IMR-90 (cell line): Measurements from ENCODE around the gene CABP4. TPM values are rescaled to one million over a fixed set of nuclear protein-coding genes. Genes with fewer than 3 reads are reported as not detected.

Experiments
- ATAC-seq: fragments of 200-7000 bp; cut with Tn5 transposase; 2 replicates; pipeline ENCODE4 v1.9.1; 2020; ENCODE audit warnings: low read depth, mild to moderate bottlenecking, moderate library complexity
- BruUV-seq: library from RNA; stranded (reverse); fragments of 400-500 nt; replicated peaks from 2 replicates; lab custom pipeline; 2021; lab: Mats Ljungman, UMichigan
- CTCF ChIA-PET: fragments of 300-600 bp; formaldehyde crosslinking; extraction: SDS; loops from one replicate; lab custom pipeline; 2021; ENCODE audit warnings: antibody characterized with exemption; lab: Yijun Ruan, JAX
- POLR2A ChIA-PET: fragments of 300-600 bp; sonication (Branson Sonifier 250); formaldehyde crosslinking; loops from one replicate; lab custom pipeline; 2022; ENCODE audit warnings: antibody characterized with exemption; ENCODE audit not compliant: unreplicated experiment; lab: Charles Lee
- DNase-seq: peaks from one replicate; pipeline ENCODE4 v3.0.0; 2013
- H2AFZ ChIP-seq: replicated peaks from 2 replicates; pipeline ENCODE3; 2013; ENCODE audit warnings: low read length, mild to moderate bottlenecking; ENCODE audit not compliant: poor library complexity
- H2AK5ac ChIP-seq: 2 replicates; pipeline ENCODE4 v1.6.1; 2013; ENCODE audit warnings: low read depth, low read length, inconsistent platforms
- H2AK9ac ChIP-seq: replicated peaks from 2 replicates; pipeline ENCODE3; 2013; ENCODE audit warnings: mild to moderate bottlenecking, low read depth, low read length, moderate library complexity; ENCODE audit not compliant: poor library complexity
- H2BK120ac ChIP-seq: 2 replicates; pipeline ENCODE4 v1.6.1; 2013; ENCODE audit warnings: low read depth, low read length, inconsistent platforms
- H2BK15ac ChIP-seq: 3 replicates; pipeline ENCODE4 v1.6.1; 2013; ENCODE audit warnings: low read depth, low read length, inconsistent platforms
- H2BK20ac ChIP-seq: 2 replicates; pipeline ENCODE4 v1.6.1; 2013; ENCODE audit warnings: low read depth, mild to moderate bottlenecking, inconsistent platforms, low read length, moderate library complexity
- H2BK5ac ChIP-seq: 2 replicates; pipeline ENCODE4 v1.6.1; 2013; ENCODE audit warnings: mild to moderate bottlenecking, low read depth, low read length, inconsistent platforms; ENCODE audit not compliant: poor library complexity, severe bottlenecking
- H3K14ac ChIP-seq: replicated peaks from 2 replicates; pipeline ENCODE4 v1.6.1; 2013; ENCODE audit warnings: low read depth, low read length, inconsistent platforms
- H3K18ac ChIP-seq: 2 replicates; pipeline ENCODE4 v1.6.1; 2013; ENCODE audit warnings: low read depth, low read length, control low read depth
- H3K23ac ChIP-seq: 2 replicates; pipeline ENCODE4 v1.6.1; 2013; ENCODE audit warnings: low read depth, low read length, inconsistent platforms
- H3K27ac ChIP-seq: 2 replicates; pipeline ENCODE4 v1.5.1; 2013; ENCODE audit warnings: mild to moderate bottlenecking, control low read depth, low read length; ENCODE audit not compliant: insufficient read depth
- H3K27me3 ChIP-seq: 2 replicates; pipeline ENCODE4 v1.6.1; 2013; ENCODE audit warnings: low read length; ENCODE audit not compliant: control insufficient read depth, insufficient read depth
- H3K36me3 ChIP-seq: 2 replicates; pipeline ENCODE4 v1.6.1; 2013; ENCODE audit warnings: low read length, mixed read lengths; ENCODE audit not compliant: control insufficient read depth, insufficient read depth
- H3K4ac ChIP-seq: 2 replicates; pipeline ENCODE4 v1.6.1; 2013; ENCODE audit warnings: low read depth, low read length, inconsistent platforms
- H3K4me1 ChIP-seq: 2 replicates; pipeline ENCODE4 v1.6.1; 2013; ENCODE audit warnings: low read length, mixed read lengths; ENCODE audit not compliant: control insufficient read depth, insufficient read depth
- H3K4me2 ChIP-seq: 2 replicates; pipeline ENCODE4 v1.6.1; 2013; ENCODE audit warnings: low read depth, mild to moderate bottlenecking, control low read depth, low read length, moderate library complexity
- H3K4me3 ChIP-seq: 2 replicates; pipeline ENCODE4 v1.5.1; 2013; ENCODE audit warnings: low read depth, mild to moderate bottlenecking, control low read depth, low read length, moderate library complexity; ENCODE audit not compliant: insufficient read depth
- H3K56ac ChIP-seq: 2 replicates; pipeline ENCODE4 v1.6.1; 2013; ENCODE audit warnings: low read length, inconsistent platforms; ENCODE audit not compliant: insufficient read depth; ENCODE audit errors: extremely low read depth
- H3K79me1 ChIP-seq, 2 experiments: 2 replicates each; pipeline ENCODE4 v1.6.1; 2013; ENCODE audit warnings: low read length in 2 of 2, inconsistent platforms in 1 of 2, low read depth in 1 of 2
- H3K9ac ChIP-seq: 2 replicates; pipeline ENCODE4 v1.6.1; 2013; ENCODE audit warnings: low read depth, low read length, control low read depth
- H3K9me1 ChIP-seq: 2 replicates; pipeline ENCODE4 v1.6.1; 2013; ENCODE audit warnings: low read length, inconsistent platforms; ENCODE audit not compliant: insufficient read depth
- H3K9me3 ChIP-seq: 2 replicates; pipeline ENCODE4 v1.6.1; 2013; ENCODE audit warnings: low read length; ENCODE audit not compliant: control insufficient read depth, insufficient read depth
- H4K20me1 ChIP-seq: 2 replicates; pipeline ENCODE4 v1.6.1; 2013; ENCODE audit warnings: low read length, inconsistent platforms; ENCODE audit not compliant: insufficient read depth
- H4K5ac ChIP-seq: 2 replicates; pipeline ENCODE4 v1.6.1; 2013; ENCODE audit warnings: mild to moderate bottlenecking, low read depth, low read length, control low read depth
- H4K8ac ChIP-seq, 2 experiments: 2 replicates each; pipeline ENCODE4 v1.6.1; 2013; ENCODE audit warnings: low read depth in 2 of 2, low read length in 2 of 2, control low read depth in 1 of 2, inconsistent platforms in 1 of 2
- H4K91ac ChIP-seq: 2 replicates; pipeline ENCODE4 v1.6.1; 2013; ENCODE audit warnings: low read depth, low read length, inconsistent platforms; ENCODE audit not compliant: insufficient read depth
- BHLHE40 ChIP-seq: fragments of 150-350 bp; IDR thresholded peaks from 2 replicates; pipeline ENCODE4 v1.6.1; 2016; ENCODE audit warnings: mild to moderate bottlenecking, low read depth, low read length
- CEBPB ChIP-seq: IDR thresholded peaks from 2 replicates; pipeline ENCODE4 v1.6.1; 2012; ENCODE audit warnings: low read depth, low read length, improper control_type of control experiment
- CHD1 ChIP-seq: IDR thresholded peaks from 2 replicates; pipeline ENCODE4 v1.6.1; 2012; ENCODE audit warnings: low read depth, low read length, improper control_type of control experiment
- FOS ChIP-seq: fragments of 150-350 bp; IDR thresholded peaks from 2 replicates; pipeline ENCODE4 v1.6.1; 2016; ENCODE audit warnings: low read depth, low read length
- MAFK ChIP-seq: IDR thresholded peaks from 2 replicates; pipeline ENCODE4 v1.6.1; 2012; ENCODE audit warnings: low read depth, low read length, improper control_type of control experiment
- MAZ ChIP-seq: IDR thresholded peaks from 2 replicates; pipeline ENCODE4 v1.6.1; 2012; ENCODE audit warnings: low read depth, mild to moderate bottlenecking, low read length, improper control_type of control experiment, moderate library complexity, borderline replicate concordance
- MXI1 ChIP-seq: IDR thresholded peaks from 2 replicates; pipeline ENCODE4 v1.6.1; 2012; ENCODE audit warnings: low read depth, mild to moderate bottlenecking, low read length, moderate library complexity, borderline replicate concordance
- NFE2L2 ChIP-seq: fragments of 150-350 bp; IDR thresholded peaks from 2 replicates; pipeline ENCODE4 v1.6.1; 2016; ENCODE audit warnings: low read depth, mild to moderate bottlenecking, low read length
- POLR2A ChIP-seq: IDR thresholded peaks from 2 replicates; pipeline ENCODE4 v1.6.1; 2012; ENCODE audit warnings: mild to moderate bottlenecking, low read depth, low read length
- RAD21 ChIP-seq: IDR thresholded peaks from 2 replicates; pipeline ENCODE4 v1.6.1; 2012; ENCODE audit warnings: low read length, improper control_type of control experiment
- RCOR1 ChIP-seq: IDR thresholded peaks from 2 replicates; pipeline ENCODE4 v1.6.1; 2012; ENCODE audit warnings: mild to moderate bottlenecking, low read length, improper control_type of control experiment; ENCODE audit not compliant: insufficient replicate concordance
- RFX5 ChIP-seq: IDR thresholded peaks from 2 replicates; pipeline ENCODE4 v1.8.0; 2012; ENCODE audit warnings: low read depth, mild to moderate bottlenecking, low read length, moderate library complexity
- SMC3 ChIP-seq: fragments of 150-350 bp; IDR thresholded peaks from 2 replicates; pipeline ENCODE4 v1.6.1; 2016; ENCODE audit warnings: low read depth, mild to moderate bottlenecking, antibody characterized with exemption, low read length, moderate library complexity
- WGBS, 2 experiments: methylation state at CpG; one replicate each; pipeline versions ENCODE4 v1.1.5 to v1.1.7; 2013; ENCODE audit warnings: missing lambda C conversion rate in 2 of 2; ENCODE audit not compliant: insufficient read length in 1 of 2; ENCODE audit errors: extremely low coverage in 2 of 2; 5-methylcytosine and 5-hydroxymethylcytosine counted together
- dilution Hi-C: fragments of 300-500 bp; cut with HindIII; formaldehyde crosslinking; loops from one replicate; pipeline ENCODE4 v1.14.3; 2018; ENCODE audit warnings: low sequenced_read_pairs; ENCODE audit not compliant: unreplicated experiment
- in situ Hi-C: fragments of 300-500 bp; cut with MboI; formaldehyde crosslinking; loops from 3 replicates; pipeline ENCODE4 v1.14.3; 2019; ENCODE audit warnings: low sequenced_read_pairs, inconsistent platforms, mixed read lengths
- intact Hi-C: fragments of 100-400 bp; cut with micrococcal nuclease; formaldehyde crosslinking; loops from 2 replicates; pipeline ENCODE4 v1.10.0; 2022
- polyA plus RNA-seq, 3 experiments: library from polyadenylated mRNA; depleted of rRNA; stranded (reverse); fragments of >200 nt; gene quantifications; 2 replicates each; pipeline ENCODE4 v1.2.3, GENCODE V29; 2012; ENCODE audit warnings: low replicate concordance in 1 of 3
- total RNA-seq: library from RNA; depleted of rRNA; stranded (reverse); fragments of >200 nt; gene quantifications from 2 replicates; pipeline ENCODE4 v1.2.3, GENCODE V29; 2012
- TF ChIP-seq, protein P1 (sequence below): conservative IDR thresholded peaks from 2 replicates; pipeline ENCODE4 v1.5.1; 2012; ENCODE audit warnings: mild to moderate bottlenecking, low read depth, low read length, improper control_type of control experiment
- TF ChIP-seq, protein P2 (sequence below): fragments of 150-350 bp; IDR thresholded peaks from 2 replicates; pipeline ENCODE4 v1.6.1; 2016; ENCODE audit warnings: low read depth, mild to moderate bottlenecking, low read length, moderate library complexity, borderline replicate concordance
- TF ChIP-seq, protein P3 (sequence below): fragments of 150-350 bp; IDR thresholded peaks from 2 replicates; pipeline ENCODE4 v1.6.1; 2017; ENCODE audit warnings: mild to moderate bottlenecking, antibody characterized with exemption, low read length, low read depth

Gene CABP4
- total and polyA plus RNA-seq, 2 of the 4 experiments (the other 2 are of a cell fraction) = not detected

DNA sequence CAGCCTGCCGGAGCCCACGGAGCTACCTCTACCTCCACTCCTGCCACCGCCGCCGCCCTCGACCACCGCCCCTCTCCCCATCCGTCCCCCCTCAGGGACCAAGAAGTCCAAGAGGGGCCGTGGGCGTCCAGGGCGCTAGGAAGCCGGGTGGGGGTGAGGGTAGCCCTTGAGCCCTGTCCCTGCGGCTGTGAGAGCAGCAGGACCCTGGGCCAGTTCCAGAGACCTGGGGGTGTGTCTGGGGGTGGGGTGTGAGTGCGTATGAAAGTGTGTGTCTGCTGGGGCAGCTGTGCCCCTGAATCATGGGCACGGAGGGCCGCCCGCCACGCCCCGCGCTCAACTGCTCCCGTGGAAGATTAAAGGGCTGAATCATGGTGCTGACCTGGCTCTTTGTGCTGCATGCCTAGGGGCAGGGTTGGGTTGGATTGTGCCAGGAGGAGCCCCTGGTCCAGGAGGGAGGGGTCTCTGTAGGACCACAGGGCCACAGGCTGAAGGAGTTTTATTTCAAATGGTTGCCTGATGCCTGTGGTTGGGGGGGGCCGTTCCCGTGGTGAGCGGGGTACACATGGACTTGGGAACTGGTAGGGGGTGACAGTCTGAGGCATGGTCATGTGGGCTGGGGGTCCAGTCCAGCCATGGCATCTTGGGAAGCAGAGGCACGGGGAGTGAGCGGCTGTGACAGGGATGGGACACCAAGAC is 20.0 kb upstream of the CABP4 start:
- Histone ChIP-seq H3K56ac (no peak overlapping the region), H3K14ac (no peak overlapping the region), H3K4me1 (no peaks in the 10 kb centered on the region), H3K27ac (no peak overlapping the region), H2AK9ac (no peak overlapping the region), H2AFZ (no peak overlapping the region), H4K91ac (no peak overlapping the region), H3K4me3 (no peak overlapping the region), H2AK5ac (no peak overlapping the region), H2BK5ac (no peak overlapping the region), H3K79me1 (peaks cover 0 to 5% of the 10 kb centered on the region in 2 experiments; a peak in 1 of 4 replicates), H2BK20ac (no peak overlapping the region), H3K4ac (no peak overlapping the region), H3K9me1 (no peaks in the 10 kb centered on the region), H3K4me2 (no peak overlapping the region), H4K5ac (no peak overlapping the region), H3K27me3 (no peaks in the 10 kb centered on the region), H3K9ac (no peak overlapping the region), H2BK120ac (no peak overlapping the region), H3K36me3 (peaks cover 52% of the 10 kb centered on the region), H4K8ac (no peak overlapping the region), H2BK15ac (no peak overlapping the region), H4K20me1 (no peaks in the 10 kb centered on the region; the same call in none of the 2 replicates), H3K23ac (no peak overlapping the region), H3K9me3 (no peaks in the 10 kb centered on the region), H3K18ac (no peak overlapping the region)
- intact Hi-C loops = no loop called here
- POLR2A ChIA-PET = no interaction called here
- in situ Hi-C loops = no loop called here
- no TSS peak for BruUV-seq
- dilution Hi-C loops = no loop called here
- WGBS, 2 experiments = 68% methylated on average over 5 of the region's 26 CpGs; no CpG with 5 or more reads in 1 of the 2 experiments
- no peak for DNase-seq
- TF ChIP-seq NFE2L2 (no peak), FOS (no peak), MAZ (no peak), MXI1 (no peak), CHD1 (no peak), RCOR1 (no peak), BHLHE40 (no peak), POLR2A (no peak), RFX5 (no peak), MAFK (no peak), SMC3 (no peak), CEBPB (no peak), RAD21 (no peak)
- TF ChIP-seq, protein P1, sequence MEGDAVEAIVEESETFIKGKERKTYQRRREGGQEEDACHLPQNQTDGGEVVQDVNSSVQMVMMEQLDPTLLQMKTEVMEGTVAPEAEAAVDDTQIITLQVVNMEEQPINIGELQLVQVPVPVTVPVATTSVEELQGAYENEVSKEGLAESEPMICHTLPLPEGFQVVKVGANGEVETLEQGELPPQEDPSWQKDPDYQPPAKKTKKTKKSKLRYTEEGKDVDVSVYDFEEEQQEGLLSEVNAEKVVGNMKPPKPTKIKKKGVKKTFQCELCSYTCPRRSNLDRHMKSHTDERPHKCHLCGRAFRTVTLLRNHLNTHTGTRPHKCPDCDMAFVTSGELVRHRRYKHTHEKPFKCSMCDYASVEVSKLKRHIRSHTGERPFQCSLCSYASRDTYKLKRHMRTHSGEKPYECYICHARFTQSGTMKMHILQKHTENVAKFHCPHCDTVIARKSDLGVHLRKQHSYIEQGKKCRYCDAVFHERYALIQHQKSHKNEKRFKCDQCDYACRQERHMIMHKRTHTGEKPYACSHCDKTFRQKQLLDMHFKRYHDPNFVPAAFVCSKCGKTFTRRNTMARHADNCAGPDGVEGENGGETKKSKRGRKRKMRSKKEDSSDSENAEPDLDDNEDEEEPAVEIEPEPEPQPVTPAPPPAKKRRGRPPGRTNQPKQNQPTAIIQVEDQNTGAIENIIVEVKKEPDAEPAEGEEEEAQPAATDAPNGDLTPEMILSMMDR = no peak
- TF ChIP-seq, protein P2, sequence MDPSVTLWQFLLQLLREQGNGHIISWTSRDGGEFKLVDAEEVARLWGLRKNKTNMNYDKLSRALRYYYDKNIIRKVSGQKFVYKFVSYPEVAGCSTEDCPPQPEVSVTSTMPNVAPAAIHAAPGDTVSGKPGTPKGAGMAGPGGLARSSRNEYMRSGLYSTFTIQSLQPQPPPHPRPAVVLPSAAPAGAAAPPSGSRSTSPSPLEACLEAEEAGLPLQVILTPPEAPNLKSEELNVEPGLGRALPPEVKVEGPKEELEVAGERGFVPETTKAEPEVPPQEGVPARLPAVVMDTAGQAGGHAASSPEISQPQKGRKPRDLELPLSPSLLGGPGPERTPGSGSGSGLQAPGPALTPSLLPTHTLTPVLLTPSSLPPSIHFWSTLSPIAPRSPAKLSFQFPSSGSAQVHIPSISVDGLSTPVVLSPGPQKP = no peak
- TF ChIP-seq, protein P3, sequence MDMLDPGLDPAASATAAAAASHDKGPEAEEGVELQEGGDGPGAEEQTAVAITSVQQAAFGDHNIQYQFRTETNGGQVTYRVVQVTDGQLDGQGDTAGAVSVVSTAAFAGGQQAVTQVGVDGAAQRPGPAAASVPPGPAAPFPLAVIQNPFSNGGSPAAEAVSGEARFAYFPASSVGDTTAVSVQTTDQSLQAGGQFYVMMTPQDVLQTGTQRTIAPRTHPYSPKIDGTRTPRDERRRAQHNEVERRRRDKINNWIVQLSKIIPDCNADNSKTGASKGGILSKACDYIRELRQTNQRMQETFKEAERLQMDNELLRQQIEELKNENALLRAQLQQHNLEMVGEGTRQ = no peak
- ATAC-seq = no peak
- CTCF ChIA-PET = no interaction called here
